NB4 (cell line): ENCODE results near the gene XYLT1.

Experiments used
- DNase-seq: peaks from one replicate; pipeline ENCODE4 v3.0.0; 2010; ENCODE audit warnings: low read depth
- H3K4me3 ChIP-seq: one replicate; pipeline ENCODE4 v1.5.1; 2011; ENCODE audit warnings: mild to moderate bottlenecking, low read depth, low read length, moderate library complexity
- CTCF ChIP-seq: IDR thresholded peaks from one replicate; pipeline ENCODE4 v1.5.1; 2012; ENCODE audit warnings: low read depth, low read length
- MAX ChIP-seq: IDR thresholded peaks from 2 replicates; pipeline ENCODE4 v1.6.1; 2011; ENCODE audit warnings: low read depth, low read length
- MYC ChIP-seq: IDR thresholded peaks from 2 replicates; pipeline ENCODE4 v1.6.1; 2011; ENCODE audit warnings: low read depth, low read length
- POLR2A ChIP-seq: IDR thresholded peaks from 2 replicates; pipeline ENCODE4 v1.6.1; 2011; ENCODE audit warnings: mild to moderate bottlenecking; ENCODE audit not compliant: insufficient read length; ENCODE audit errors: extremely low read depth

XYLT1 gene

GRCh38 chr16:17392857-17393692 lies 77.7 kb downstream of the XYLT1 start:
- H3K4me3 ChIP-seq, result no peak overlapping the region
- DNase-seq, result no peak
- TF ChIP-seq POLR2A, result no peak
- no peak for TF ChIP-seq MAX
- TF ChIP-seq CTCF, result no peak
- no peak for TF ChIP-seq MYC

- no peak overlapping the region for H3K4me3 ChIP-seq
- no peak for DNase-seq
- TF ChIP-seq POLR2A (no peak), MAX (no peak), MYC (no peak), CTCF (no peak)
Measured at GRCh38 chr16:17392127-17392856, 78.5 kb downstream of the XYLT1 start.

GRCh38 chr16:17391715-17392114 lies 79.0 kb downstream of the XYLT1 start:
- no peak for DNase-seq

GRCh38 chr16:17389384-17389783 lies 81.4 kb downstream of the XYLT1 start:
- no peak for TF ChIP-seq CTCF
- no peak for TF ChIP-seq MAX
- no peak for TF ChIP-seq POLR2A
- TF ChIP-seq MYC, result no peak
- no peak overlapping the region for H3K4me3 ChIP-seq
- DNase-seq, result no peak

More at GRCh38 chr16:17391715-17392114, 79.0 kb downstream of the XYLT1 start:
- no peak for TF ChIP-seq POLR2A
- TF ChIP-seq MYC, result no peak
- no peak for TF ChIP-seq CTCF
- TF ChIP-seq MAX, result no peak
- H3K4me3 ChIP-seq, result no peak overlapping the region

GRCh38 chr16:17387256-17387655 lies 83.5 kb downstream of the XYLT1 start:
- H3K4me3 ChIP-seq, result no peak overlapping the region
- DNase-seq, result no peak
- no peak for TF ChIP-seq CTCF
- no peak for TF ChIP-seq MAX
- TF ChIP-seq POLR2A, result no peak
- TF ChIP-seq MYC, result no peak
